ENCODE data around the gene CPA5.

GRCh38 chr7:130397051-130397757 lies 52.6 kb downstream of the CPA5 start:
- TF ChIP-seq YY1 (IDR thresholded peaks at IDR 0.05; ENCODE audit: insufficient read depth, insufficient read length) (no peak), SUZ12 (IDR thresholded peaks at IDR 0.05; ENCODE audit: extremely low read depth, insufficient read depth, insufficient read length) (no peak)

Data from NT2/D1 (cell line).